AG09309 (cell line): ENCODE measurements around the gene PRKCA.

Source experiments
- DNase-seq: peaks from one replicate; pipeline ENCODE4 v3.0.0-alpha.2; 2010; ENCODE audit warnings: low read depth
- H3K4me3 ChIP-seq: 2 replicates; pipeline ENCODE4 v1.5.1; 2011; ENCODE audit warnings: mild to moderate bottlenecking, low read depth, low read length, moderate library complexity; ENCODE audit not compliant: control insufficient read depth
- CTCF ChIP-seq: IDR thresholded peaks from 2 replicates; pipeline ENCODE4 v1.5.1; 2011; ENCODE audit warnings: mild to moderate bottlenecking, low read depth, low read length, inconsistent platforms; ENCODE audit not compliant: insufficient read depth, control insufficient read depth; ENCODE audit errors: missing control alignments

The PRKCA gene

DNA sequence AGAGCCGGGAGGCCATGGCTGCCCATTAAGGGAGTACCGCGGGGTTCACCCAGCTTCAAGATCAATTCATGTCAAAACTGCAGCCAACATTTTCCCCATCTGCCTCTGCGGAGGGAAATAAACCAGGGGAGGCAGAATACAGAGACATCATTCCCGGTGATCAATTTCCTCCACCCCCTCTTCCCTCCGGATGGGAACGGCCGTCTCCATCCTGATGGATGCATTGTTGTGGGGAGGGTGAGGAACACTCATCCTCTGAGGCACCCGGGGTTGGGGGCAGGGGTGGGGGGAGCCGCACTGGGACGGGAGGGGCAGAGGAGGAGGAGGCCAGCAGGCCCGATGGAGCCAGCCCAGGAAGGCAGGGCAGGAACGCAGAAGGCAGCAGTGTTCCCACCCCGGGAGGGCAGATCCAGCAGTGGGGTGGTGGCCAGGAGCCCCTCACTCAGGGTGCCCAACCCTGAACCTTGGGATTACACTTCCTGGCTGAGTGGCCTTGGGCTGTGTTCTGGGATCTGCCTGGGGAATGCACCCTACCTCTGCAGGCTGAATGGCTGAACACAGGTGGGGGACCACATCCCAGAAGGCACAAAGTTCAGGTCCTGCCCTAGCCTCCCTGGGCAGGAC lies 546.7 kb downstream of the PRKCA start:
- TF ChIP-seq CTCF: no peak
- H3K4me3 ChIP-seq: no peak overlapping the region
- DNase-seq: no peak

DNA sequence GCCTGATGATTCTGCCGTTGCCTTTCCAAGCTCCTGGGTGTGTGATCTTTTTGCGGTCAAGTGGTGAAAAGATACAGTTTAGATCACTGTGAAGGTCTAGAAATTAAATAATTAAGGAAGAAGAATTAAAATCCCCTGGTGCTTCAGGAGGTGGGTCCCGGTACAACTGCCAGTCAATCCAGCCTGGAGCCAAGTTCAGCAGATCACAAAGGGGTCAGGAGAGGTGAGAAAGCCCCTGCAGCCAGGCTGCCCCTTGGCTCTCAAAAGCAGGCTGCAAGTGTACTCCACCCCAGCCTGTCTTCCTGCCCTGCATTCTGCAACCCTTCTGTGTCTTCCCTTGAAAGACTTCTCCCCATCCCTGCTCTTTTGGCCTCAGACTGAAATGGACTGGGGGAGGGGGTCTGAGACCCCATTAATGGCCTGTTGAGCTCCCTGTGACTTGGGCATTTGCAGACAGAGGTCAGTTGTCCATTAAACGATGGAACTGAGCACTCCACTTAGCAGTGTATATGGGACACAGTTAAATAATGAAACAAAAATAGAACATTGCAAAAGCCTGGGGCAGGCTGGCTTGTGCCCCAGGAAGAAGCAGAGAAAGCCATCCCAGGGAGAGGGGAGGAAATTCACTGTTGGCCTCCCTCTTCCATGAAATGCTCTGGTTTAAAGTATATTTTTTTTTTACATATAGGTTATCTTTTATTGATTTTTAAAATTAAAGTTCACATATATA lies 547.6 kb downstream of the PRKCA start:
- no peak overlapping the region for H3K4me3 ChIP-seq
- TF ChIP-seq CTCF: no peak
- DNase-seq: no peak

- no peak overlapping the region for H3K4me3 ChIP-seq
- DNase-seq: no peak
- TF ChIP-seq CTCF: no peak
These were observed 548.3 kb downstream of the PRKCA start for GRCh38 chr17:66850692-66851091.

- no peak for DNase-seq
- peak; percentile 46 for TF ChIP-seq CTCF
- no peak overlapping the region for H3K4me3 ChIP-seq
These were observed 552.8 kb downstream of the PRKCA start for GRCh38 chr17:66855204-66855603.

- no peak for DNase-seq
- no peak for TF ChIP-seq CTCF
- H3K4me3 ChIP-seq: no peak overlapping the region
These were observed 556.0 kb downstream of the PRKCA start for GRCh38 chr17:66858226-66859083.

- no peak for TF ChIP-seq CTCF
- DNase-seq: no peak
- H3K4me3 ChIP-seq: no peak overlapping the region
These were observed 556.9 kb downstream of the PRKCA start for GRCh38 chr17:66859353-66859752.
